HepG2 (cell line): ENCODE data around the gene GNPDA1. TPM values are rescaled to one million over a fixed set of nuclear protein-coding genes. Genes with fewer than 3 reads are reported as not detected.
A peak's percentile ranks its signal among the peaks of the same experiment; 100 is the strongest.

Source experiments
- ARHGAP35 ChIP-seq: sonication (generic); formaldehyde crosslinking; IDR thresholded peaks from 2 replicates; pipeline ENCODE4 v1.9.0; 2022; ENCODE audit warnings: mild to moderate bottlenecking, inconsistent platforms, moderate library complexity, missing genetic modification reagents, borderline replicate concordance
- CREB1 ChIP-seq, 2 experiments: fragments of 450-650 bp in 1 of 2; IDR thresholded peaks; 2 replicates each; pipeline ENCODE4 v1.6.1; 2016 to 2017; ENCODE audit warnings: control low read depth in 1 of 2, mild to moderate bottlenecking in 1 of 2, missing compliant biosample characterization in 1 of 2, missing genetic modification characterization in 1 of 2
- ELF3 ChIP-seq: IDR thresholded peaks from 2 replicates; pipeline ENCODE4 v1.6.1; 2016; ENCODE audit warnings: missing genetic modification reagents, missing compliant biosample characterization
- FOXK2 ChIP-seq: fragments of 450-650 bp; IDR thresholded peaks from 2 replicates; pipeline ENCODE4 v1.6.1; 2016
- GABPA ChIP-seq, 2 experiments: IDR thresholded peaks; 2 replicates each; pipeline ENCODE4 v1.6.1; 2011 to 2016; ENCODE audit warnings: low read depth in 2 of 2, low read length in 1 of 2, missing biosample characterization in 1 of 2, missing genetic modification characterization in 1 of 2
- HOMEZ ChIP-seq: IDR thresholded peaks from 2 replicates; pipeline ENCODE4 v1.6.1; 2016; ENCODE audit warnings: low read depth
- KDM4B ChIP-seq: sonication (generic); formaldehyde crosslinking; IDR thresholded peaks from 2 replicates; pipeline ENCODE4 v1.4.0; 2020; ENCODE audit warnings: missing genetic modification reagents
- KMT2A ChIP-seq: sonication (generic); formaldehyde crosslinking; IDR thresholded peaks from 2 replicates; pipeline ENCODE4 v1.4.0; 2020; ENCODE audit warnings: missing genetic modification reagents
- LCORL ChIP-seq, 2 experiments: fragments of 450-650 bp in 1 of 2; sonication (generic) in 1 of 2; formaldehyde crosslinking in 1 of 2; IDR thresholded peaks; 2 replicates each; pipeline versions ENCODE4 v1.5.0 to v1.6.1; 2017 to 2020; ENCODE audit warnings: antibody characterized with exemption in 1 of 2, missing genetic modification reagents in 1 of 2
- MAFK ChIP-seq, 2 experiments: IDR thresholded peaks in 1 of 2; conservative IDR thresholded peaks in 1 of 2; 2 replicates each; pipeline ENCODE4 v1.6.1; 2011; ENCODE audit warnings: improper control_type of control experiment in 2 of 2, low read length in 2 of 2
- MXI1 ChIP-seq: IDR thresholded peaks from 3 replicates; pipeline ENCODE4 v1.6.1; 2012; ENCODE audit warnings: low read depth, low read length, inconsistent platforms, borderline replicate concordance
- PAXIP1 ChIP-seq: sonication (generic); formaldehyde crosslinking; conservative IDR thresholded peaks from 2 replicates; pipeline ENCODE4 v1.4.0; 2020; ENCODE audit warnings: mild to moderate bottlenecking, missing genetic modification reagents, moderate library complexity
- PHF20 ChIP-seq: sonication (generic); formaldehyde crosslinking; IDR thresholded peaks from 2 replicates; pipeline ENCODE4 v1.5.0; 2020; ENCODE audit warnings: mild to moderate bottlenecking, missing genetic modification reagents
- PHF21A ChIP-seq: sonication (generic); formaldehyde crosslinking; IDR thresholded peaks from 2 replicates; pipeline ENCODE4 v1.5.0; 2020; ENCODE audit warnings: mild to moderate bottlenecking, missing genetic modification reagents
- REPIN1 ChIP-seq: sonication (generic); formaldehyde crosslinking; IDR thresholded peaks from 2 replicates; pipeline ENCODE4 v1.8.0; 2022; ENCODE audit warnings: missing genetic modification reagents, low read depth, mild to moderate bottlenecking, borderline replicate concordance
- ZBTB7A ChIP-seq: sonication (generic); formaldehyde crosslinking; IDR thresholded peaks from 2 replicates; pipeline ENCODE4 v1.8.0; 2022; ENCODE audit warnings: mild to moderate bottlenecking, missing genetic modification reagents
- ZMYM4 ChIP-seq: sonication (generic); formaldehyde crosslinking; IDR thresholded peaks from 2 replicates; pipeline ENCODE4 v1.8.1; 2023; ENCODE audit warnings: mild to moderate bottlenecking, missing genetic modification reagents
- ZNF350 ChIP-seq: sonication (generic); formaldehyde crosslinking; IDR thresholded peaks from 2 replicates; pipeline ENCODE4 v1.4.0; 2020; ENCODE audit warnings: mild to moderate bottlenecking, low read depth, missing genetic modification reagents, borderline replicate concordance
- ZNF598 ChIP-seq: sonication (generic); formaldehyde crosslinking; IDR thresholded peaks from 2 replicates; pipeline ENCODE4 v1.5.1; 2020; ENCODE audit warnings: mild to moderate bottlenecking, missing genetic modification reagents, borderline replicate concordance
- ZNF777 ChIP-seq: sonication (generic); formaldehyde crosslinking; IDR thresholded peaks from 2 replicates; pipeline ENCODE4 v1.4.0; 2020; ENCODE audit warnings: missing genetic modification reagents
- polyA plus RNA-seq, 8 experiments: library from polyadenylated mRNA; depleted of rRNA in 3 of 8; stranded (reverse) in 7 of 8; unstranded in 1 of 8; fragments of >200 nt; fragmentation: Illumina TruSeq in 4 of 8; extraction: Trizol in 4 of 8; gene quantifications; 2 replicates each; pipeline versions ENCODE4 v1.2.1 to v1.2.3, GENCODE V29; 2011 to 2016; ENCODE audit warnings: low read depth in 4 of 8, missing spikeins in 1 of 8, mixed read lengths in 1 of 8; ENCODE audit not compliant: insufficient read depth in 1 of 8
- total RNA-seq, 5 experiments: library from RNA; depleted of rRNA; stranded (reverse); fragments of >200 nt; fragmentation: Illumina TruSeq; extraction: Trizol; gene quantifications; 2 replicates each; pipeline ENCODE4 v1.2.3, GENCODE V29; 2016; ENCODE audit warnings: low read depth in 1 of 5
- TF ChIP-seq, protein P1 (sequence below): sonication (generic); IDR thresholded peaks from 2 replicates; pipeline ENCODE4 v1.6.1; 2016; ENCODE audit warnings: low read depth, borderline replicate concordance

The GNPDA1 gene
- total and polyA plus RNA-seq, 2 of the 13 experiments (the other 11 are each of a cell fraction or from before 2014, with no cell fraction given) = 6.0 to 54.1 TPM

DNA sequence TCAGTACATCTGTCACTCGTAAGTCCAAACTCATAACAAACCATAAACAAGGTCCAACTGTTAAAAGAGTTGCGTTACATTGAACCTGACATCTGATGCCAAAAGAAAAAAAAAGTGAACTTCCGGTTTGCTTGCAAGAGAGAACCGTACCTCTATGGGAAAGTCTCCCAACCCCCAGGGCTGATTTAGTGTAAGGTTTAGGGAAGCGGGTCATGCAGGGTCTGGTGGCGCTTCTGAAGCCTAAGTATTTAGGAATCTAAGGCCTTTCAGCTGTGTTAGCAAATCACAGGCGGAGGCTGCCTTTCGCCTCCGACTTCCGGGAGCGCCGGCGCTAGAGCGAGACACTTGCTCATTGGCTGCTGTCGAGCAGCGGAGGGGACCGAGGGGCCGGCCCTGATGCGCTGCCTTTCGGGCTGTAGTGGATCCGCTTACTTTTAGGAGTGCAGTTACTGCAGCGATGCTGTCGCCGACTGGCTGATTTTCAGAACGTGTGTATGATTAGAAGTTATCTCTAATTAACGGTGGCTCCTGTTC, 12.0 kb upstream of the GNPDA1 start (continued):
- TF ChIP-seq KMT2A (peak; percentile 39; the same call in 1 of the 2 replicates), KDM4B (CRISPR knock-in tag) (no peak), ZNF350 (CRISPR knock-in tag) (0 out of 2 replicates have a peak, but pooled peaks have one; percentile 27), HOMEZ (CRISPR knock-in tag) (peak; percentile 58; the same call in 1 of the 2 replicates), PHF20 (peak; percentile 79), LCORL (IDR thresholded peaks at IDR 0.05) (peak; percentile 64; the same call in 1 of the 2 replicates), LCORL (CRISPR knock-in tag; IDR thresholded peaks at IDR 0.05) (peak; percentile 64; the same call in 1 of the 2 replicates), ZNF598 (CRISPR knock-in tag) (0 out of 2 replicates have a peak, but pooled peaks have one; percentile 51), PHF21A (CRISPR knock-in tag) (peak; percentile 74; the same call in 1 of the 2 replicates), GABPA (IDR thresholded peaks at IDR 0.05; ENCODE audit: low read depth, low read length) (peak; percentile 52), GABPA (CRISPR knock-in tag; IDR thresholded peaks at IDR 0.05; ENCODE audit: low read depth) (peak; percentile 93), ZMYM4 (peak; percentile 88), ZBTB7A (CRISPR knock-in tag) (no peak), ELF3 (CRISPR knock-in tag) (peak; percentile 88), MXI1 (no peak), ZNF777 (CRISPR knock-in tag) (peak; percentile 39; the same call in 1 of the 2 replicates), FOXK2 (peak; percentile 37; the same call in 1 of the 2 replicates), PAXIP1 (CRISPR knock-in tag) (no peak; the same call in 1 of the 2 replicates), ARHGAP35 (no peak), MAFK (conservative IDR thresholded peaks at IDR 0.05 in 1 of 2, IDR thresholded peaks at IDR 0.05 in 1 of 2; ENCODE audit: low read length in 2 of 2) (peak; percentile 25 to 50; a peak in 3 of 4 replicates), REPIN1 (peak; percentile 39; the same call in 1 of the 2 replicates), CREB1 (IDR thresholded peaks at IDR 0.05) (no peak), CREB1 (CRISPR knock-in tag; IDR thresholded peaks at IDR 0.05) (peak; percentile 56)
- TF ChIP-seq, protein P1, sequence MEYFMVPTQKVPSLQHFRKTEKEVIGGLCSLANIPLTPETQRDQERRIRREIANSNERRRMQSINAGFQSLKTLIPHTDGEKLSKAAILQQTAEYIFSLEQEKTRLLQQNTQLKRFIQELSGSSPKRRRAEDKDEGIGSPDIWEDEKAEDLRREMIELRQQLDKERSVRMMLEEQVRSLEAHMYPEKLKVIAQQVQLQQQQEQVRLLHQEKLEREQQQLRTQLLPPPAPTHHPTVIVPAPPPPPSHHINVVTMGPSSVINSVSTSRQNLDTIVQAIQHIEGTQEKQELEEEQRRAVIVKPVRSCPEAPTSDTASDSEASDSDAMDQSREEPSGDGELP = 0 out of 2 replicates have a peak, but pooled peaks have one; percentile 27
